ENCODE data around the gene TSPAN9. TPM values are rescaled to one million over a fixed set of nuclear protein-coding genes. Genes with fewer than 3 reads are reported as not detected.
A peak's percentile ranks its signal among the peaks of the same experiment; 100 is the strongest.

The TSPAN9 gene
- total and polyA plus RNA-seq, 9 of the 15 experiments (the other 6 are each of a cell fraction or from before 2014, with no cell fraction given) = 0.23 to 2.1 (median 0.60) TPM; not detected in 2

GRCh38 chr12:3207858-3208257 is 130.7 kb downstream of the TSPAN9 start (continued):
- TF ChIP-seq REST (IDR thresholded peaks at IDR 0.05; ENCODE audit: borderline replicate concordance) (peak; percentile 20; the same call in 1 of the 2 replicates), REST (CRISPR knock-in tag; IDR thresholded peaks at IDR 0.05; ENCODE audit: low read depth) (no peak), HNRNPLL (IDR thresholded peaks at IDR 0.05; ENCODE audit: low read depth, low read length, poor library complexity, severe bottlenecking) (peak; percentile 45), TBL1XR1 (IDR thresholded peaks at IDR 0.05; ENCODE audit: low read length in 2 of 2) (no peak), ZNF668 (CRISPR knock-in tag; IDR thresholded peaks at IDR 0.05) (no peak), ILK (tag; IDR thresholded peaks at IDR 0.05; ENCODE audit: borderline replicate concordance, low read depth) (no peak), TAL1 (IDR thresholded peaks at IDR 0.05) (no peak), MGA (IDR thresholded peaks at IDR 0.05) (no peak)

Measured in K562 (cell line).